ENCODE measurements around the gene SURF4.

Gene SURF4

DNA sequence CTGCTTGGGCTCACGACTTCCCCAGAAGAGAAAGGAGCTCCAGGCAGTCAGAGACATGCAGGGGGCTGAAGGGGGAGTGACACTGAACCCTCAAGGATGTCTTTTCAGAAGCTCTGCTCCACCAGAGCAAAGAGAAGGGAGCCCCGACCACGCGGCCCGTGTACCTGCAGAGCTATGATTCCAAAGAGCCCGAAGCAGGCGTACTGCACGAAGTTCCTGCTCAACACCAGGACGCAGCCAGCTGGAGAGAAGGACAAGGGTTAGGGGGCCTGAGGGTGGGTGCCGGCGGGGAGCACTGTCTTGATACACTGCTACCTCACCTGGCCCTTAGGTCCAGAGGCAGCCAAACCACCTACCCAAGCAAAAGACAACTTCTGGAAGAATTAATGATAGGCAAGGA is 9.4 kb downstream of the SURF4 start:
- TF ChIP-seq, protein P1, sequence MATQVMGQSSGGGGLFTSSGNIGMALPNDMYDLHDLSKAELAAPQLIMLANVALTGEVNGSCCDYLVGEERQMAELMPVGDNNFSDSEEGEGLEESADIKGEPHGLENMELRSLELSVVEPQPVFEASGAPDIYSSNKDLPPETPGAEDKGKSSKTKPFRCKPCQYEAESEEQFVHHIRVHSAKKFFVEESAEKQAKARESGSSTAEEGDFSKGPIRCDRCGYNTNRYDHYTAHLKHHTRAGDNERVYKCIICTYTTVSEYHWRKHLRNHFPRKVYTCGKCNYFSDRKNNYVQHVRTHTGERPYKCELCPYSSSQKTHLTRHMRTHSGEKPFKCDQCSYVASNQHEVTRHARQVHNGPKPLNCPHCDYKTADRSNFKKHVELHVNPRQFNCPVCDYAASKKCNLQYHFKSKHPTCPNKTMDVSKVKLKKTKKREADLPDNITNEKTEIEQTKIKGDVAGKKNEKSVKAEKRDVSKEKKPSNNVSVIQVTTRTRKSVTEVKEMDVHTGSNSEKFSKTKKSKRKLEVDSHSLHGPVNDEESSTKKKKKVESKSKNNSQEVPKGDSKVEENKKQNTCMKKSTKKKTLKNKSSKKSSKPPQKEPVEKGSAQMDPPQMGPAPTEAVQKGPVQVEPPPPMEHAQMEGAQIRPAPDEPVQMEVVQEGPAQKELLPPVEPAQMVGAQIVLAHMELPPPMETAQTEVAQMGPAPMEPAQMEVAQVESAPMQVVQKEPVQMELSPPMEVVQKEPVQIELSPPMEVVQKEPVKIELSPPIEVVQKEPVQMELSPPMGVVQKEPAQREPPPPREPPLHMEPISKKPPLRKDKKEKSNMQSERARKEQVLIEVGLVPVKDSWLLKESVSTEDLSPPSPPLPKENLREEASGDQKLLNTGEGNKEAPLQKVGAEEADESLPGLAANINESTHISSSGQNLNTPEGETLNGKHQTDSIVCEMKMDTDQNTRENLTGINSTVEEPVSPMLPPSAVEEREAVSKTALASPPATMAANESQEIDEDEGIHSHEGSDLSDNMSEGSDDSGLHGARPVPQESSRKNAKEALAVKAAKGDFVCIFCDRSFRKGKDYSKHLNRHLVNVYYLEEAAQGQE (IDR thresholded peaks at IDR 0.05; ENCODE audit: insufficient read depth in 1 of 2, low read depth in 2 of 2, low read length in 2 of 2), result no peak

DNA sequence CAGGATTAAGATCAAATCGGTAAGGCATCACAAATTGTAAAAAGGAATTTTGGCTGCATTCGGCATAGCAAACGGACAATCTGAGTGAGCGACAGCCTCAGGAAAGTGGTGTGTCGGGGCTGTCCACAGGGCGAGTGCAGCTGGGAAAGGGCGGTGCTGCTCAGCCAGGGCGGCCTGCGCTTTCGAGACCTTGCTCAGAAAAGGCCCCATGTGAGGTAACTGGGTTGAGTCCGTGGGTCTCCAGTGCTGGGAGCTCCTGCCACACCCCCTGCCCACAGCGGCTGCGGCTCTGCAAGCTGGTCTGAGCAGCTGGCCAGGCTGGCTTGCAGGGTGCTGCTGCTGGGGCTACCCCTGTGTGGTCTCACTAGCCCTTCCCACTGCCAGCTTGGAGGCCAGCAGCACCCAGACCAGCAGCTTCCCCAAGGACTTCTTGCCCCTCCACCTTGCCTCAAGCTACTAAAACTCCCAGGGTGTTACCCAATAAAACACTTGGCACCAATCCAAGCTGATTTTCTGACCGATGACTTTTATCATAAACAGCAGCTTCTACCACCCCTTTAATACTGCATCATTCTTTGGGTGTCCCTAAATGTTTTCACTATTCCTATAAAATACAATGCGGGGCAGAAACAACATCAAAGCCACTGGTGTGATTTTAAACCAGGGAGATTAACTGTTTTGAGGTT is 13.4 kb downstream of the SURF4 start:
- TF ChIP-seq TAF1 (IDR thresholded peaks at IDR 0.05; ENCODE audit: borderline replicate concordance, insufficient read depth, low read length) (no peak), SIN3A (IDR thresholded peaks at IDR 0.05; ENCODE audit: borderline replicate concordance, insufficient read depth, low read length) (no peak), FOXP2 (optimal IDR thresholded peaks at IDR 0.05; ENCODE audit: borderline replicate concordance, extremely low read depth, extremely low read length, insufficient read depth) (no peak), POLR2AphosphoS5 (IDR thresholded peaks at IDR 0.05; ENCODE audit: low read depth, low read length) (no peak)
- TF ChIP-seq, protein P1 (IDR thresholded peaks at IDR 0.05; ENCODE audit: insufficient read depth in 1 of 2, low read depth in 2 of 2, low read length in 2 of 2), result no peak

DNA sequence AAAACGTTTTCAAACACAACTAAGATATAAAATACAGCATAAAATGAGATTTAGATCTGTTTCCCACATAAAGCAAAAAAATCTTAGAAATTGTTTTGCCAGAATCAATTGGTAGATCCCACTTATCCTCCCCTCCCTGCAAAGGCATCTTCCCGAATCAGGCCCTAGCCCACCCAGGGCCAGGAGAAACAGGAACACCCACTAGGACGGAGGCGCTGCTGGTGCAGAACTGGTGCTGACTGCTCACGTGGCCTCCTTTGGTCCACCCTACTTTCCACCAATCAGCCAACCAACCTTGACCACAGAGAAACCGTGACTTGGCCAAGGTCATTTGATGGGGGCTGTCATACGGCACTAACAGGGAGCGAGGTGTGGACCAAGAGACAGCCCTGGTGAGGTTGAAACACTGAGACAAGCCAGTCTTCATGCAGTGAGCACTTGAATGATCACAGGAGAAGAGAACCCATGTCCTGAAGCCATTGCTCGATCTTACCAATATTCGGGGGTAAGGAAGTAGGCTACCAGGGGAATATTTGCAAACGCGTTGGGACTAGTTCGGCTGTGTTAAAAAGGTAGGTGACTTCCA is 14.3 kb downstream of the SURF4 start:
- no peak for TF ChIP-seq SIN3A (IDR thresholded peaks at IDR 0.05; ENCODE audit: borderline replicate concordance, insufficient read depth, low read length)

DNA sequence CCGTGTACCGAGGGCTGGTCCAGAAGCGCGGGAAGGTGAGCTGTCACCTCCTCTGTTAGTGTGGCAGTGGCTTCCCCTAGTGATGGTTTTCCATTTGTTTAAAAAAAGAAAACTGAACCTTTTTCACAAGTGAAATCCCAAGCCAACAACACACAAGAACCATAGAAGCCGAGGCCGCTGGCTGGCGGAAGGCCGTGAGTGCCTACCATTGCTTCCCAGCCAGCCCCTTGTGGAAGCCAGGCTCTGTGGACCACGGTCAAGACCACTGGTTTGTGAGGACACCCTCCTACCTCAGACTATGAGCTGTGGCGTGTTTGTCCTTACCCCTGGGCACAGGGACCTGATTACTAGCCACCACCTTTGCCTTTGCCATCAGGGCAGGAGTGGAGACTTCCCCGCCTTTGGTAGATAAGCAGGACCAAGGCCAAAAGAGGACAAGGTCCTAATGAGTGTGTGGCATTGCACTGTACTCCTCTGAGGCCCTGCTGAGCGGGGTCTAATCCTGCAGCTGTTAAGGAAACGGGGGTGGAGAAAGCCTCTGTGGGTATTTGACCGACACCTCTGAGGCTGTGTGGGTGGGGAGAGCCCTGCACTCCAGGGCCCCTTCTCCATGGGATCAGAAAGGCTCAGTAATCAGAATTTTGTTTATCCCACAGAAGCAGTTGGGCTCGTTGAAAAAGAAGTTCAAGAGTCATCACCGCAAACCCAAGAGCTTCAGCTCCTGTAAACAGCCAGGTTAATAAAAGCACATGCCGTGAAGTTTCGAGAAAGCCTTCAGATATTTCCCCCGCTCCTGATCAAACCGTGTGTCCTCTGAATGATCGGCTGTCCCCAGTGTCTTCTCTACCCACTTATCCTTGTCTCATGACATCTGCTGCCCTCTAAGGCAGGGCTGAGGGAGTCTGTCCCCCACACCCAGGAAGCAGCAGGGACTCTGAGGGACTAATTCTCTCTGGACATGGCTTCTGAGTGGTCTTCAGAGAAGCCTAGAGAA is 15.2 kb downstream of the SURF4 start:
- no peak for TF ChIP-seq FOXP2 (optimal IDR thresholded peaks at IDR 0.05; ENCODE audit: borderline replicate concordance, extremely low read depth, extremely low read length, insufficient read depth)
- TF ChIP-seq, protein P1 (IDR thresholded peaks at IDR 0.05; ENCODE audit: insufficient read depth in 1 of 2, low read depth in 2 of 2, low read length in 2 of 2), result no peak
- no peak for TF ChIP-seq SIN3A (IDR thresholded peaks at IDR 0.05; ENCODE audit: borderline replicate concordance, insufficient read depth, low read length)
- TF ChIP-seq POLR2AphosphoS5 (IDR thresholded peaks at IDR 0.05; ENCODE audit: low read depth, low read length), result no peak; the same call in 1 of the 2 replicates
- TF ChIP-seq TAF1 (IDR thresholded peaks at IDR 0.05; ENCODE audit: borderline replicate concordance, insufficient read depth, low read length), result no peak

DNA sequence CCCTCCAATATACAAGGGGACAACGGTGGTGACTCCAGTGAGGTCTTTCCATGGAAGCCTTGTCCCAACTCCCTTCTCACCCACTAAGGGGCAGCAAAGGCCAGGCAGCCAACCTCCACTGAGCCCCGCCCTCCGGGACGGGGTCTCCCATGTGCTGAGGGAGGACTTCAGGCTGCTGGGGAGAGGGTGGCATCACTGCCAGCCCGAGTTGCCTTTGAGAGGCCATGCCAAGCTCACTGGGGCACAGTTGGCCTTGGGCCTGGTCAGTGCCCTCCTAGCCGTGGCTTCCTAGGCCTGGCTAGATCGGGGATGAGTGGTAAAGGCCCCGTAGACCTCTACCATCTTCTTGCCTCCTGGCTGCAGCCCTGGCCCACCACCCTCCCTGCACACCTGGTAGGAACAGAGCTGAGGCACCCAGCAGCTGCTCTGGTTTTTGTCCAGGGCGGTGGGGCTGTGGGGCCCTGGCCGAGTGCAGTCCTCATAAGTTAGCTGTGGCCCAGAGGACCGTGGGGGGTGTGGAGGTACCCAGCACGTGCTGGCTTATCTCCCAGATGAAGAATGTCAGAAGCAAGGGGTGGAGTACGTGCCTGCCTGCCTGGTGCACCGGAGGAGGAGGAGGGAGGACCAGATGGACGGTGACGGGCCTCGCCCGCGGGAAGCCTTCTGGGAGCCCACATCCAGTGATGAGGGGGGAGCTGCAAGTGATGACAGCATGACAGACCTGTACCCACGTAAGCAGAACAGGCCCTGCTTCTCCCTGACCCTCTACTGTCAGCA is 16.3 kb downstream of the SURF4 start:
- TF ChIP-seq SIN3A (IDR thresholded peaks at IDR 0.05; ENCODE audit: borderline replicate concordance, insufficient read depth, low read length) (no peak), TAF1 (IDR thresholded peaks at IDR 0.05; ENCODE audit: borderline replicate concordance, insufficient read depth, low read length) (no peak), POLR2AphosphoS5 (IDR thresholded peaks at IDR 0.05; ENCODE audit: low read depth, low read length) (no peak; the same call in 1 of the 2 replicates), FOXP2 (optimal IDR thresholded peaks at IDR 0.05; ENCODE audit: borderline replicate concordance, extremely low read depth, extremely low read length, insufficient read depth) (no peak)
- TF ChIP-seq, protein P1 (IDR thresholded peaks at IDR 0.05; ENCODE audit: insufficient read depth in 1 of 2, low read depth in 2 of 2, low read length in 2 of 2), result no peak

Measured in PFSK-1 (cell line).